HG02885 (cell line): ENCODE results near the gene LDLRAD3.

Source experiments
- ATAC-seq: cut with Tn5 transposase; IDR thresholded peaks from one replicate; pipeline ENCODE4 v1.9.1; 2021; ENCODE audit warnings: mild to moderate bottlenecking; ENCODE audit not compliant: unreplicated experiment, poor library complexity

Gene LDLRAD3

DNA sequence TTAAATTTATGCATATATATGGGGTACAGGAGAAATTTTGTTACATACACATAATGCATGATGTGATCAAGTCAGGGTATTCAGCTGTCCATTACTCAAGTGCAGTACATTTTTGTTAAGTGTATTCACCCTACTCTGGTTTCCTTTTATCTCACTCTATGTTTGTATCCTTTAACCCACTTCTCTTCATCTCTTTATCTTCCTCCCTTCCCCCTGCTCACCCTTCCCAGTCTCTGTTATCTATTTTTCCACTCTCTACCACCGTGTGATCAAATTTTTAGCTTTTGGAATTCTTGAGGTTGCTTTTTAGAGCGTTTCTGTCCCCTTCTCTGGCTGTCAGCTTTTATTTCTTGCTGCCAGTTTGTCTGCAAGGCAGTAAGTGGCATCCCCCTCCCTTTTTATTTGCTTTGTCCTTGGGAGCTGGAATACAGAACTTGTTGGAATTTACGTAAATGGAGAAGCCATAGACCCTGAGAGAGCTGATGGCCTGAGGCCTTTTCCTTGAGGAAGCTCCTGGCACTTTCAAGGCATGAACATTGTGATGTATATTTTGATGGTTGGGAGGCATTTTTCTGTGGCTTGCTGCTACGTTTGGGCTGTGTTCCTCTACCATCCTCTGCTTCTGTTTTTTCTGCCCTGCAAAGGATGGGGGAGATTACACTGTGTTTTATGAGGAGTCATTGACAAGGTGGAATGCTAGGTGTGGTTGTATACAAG is 148.6 kb downstream of the LDLRAD3 start:
- no peak for ATAC-seq

DNA sequence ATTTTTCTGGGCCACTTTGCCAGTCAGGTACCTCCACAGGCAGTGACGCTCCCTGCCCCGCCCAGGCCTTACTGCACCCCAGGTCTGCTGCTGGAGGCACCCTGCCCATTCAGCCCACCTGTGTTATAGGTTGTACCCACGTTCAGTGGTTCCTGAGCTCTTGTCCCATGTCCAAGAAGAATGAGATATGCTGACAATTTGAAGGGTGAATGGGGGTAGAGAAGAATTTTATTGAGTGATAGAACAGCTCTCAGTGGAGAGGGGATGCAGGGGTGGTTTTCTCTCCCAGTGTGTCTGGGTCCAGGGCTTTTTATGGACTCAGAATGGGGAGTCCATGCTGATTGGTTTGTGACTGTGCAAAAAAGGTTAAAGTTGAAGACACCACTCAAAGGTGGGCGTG is 149.7 kb downstream of the LDLRAD3 start:
- ATAC-seq, result no peak

- ATAC-seq, result no peak
Measured at GRCh38 chr11:36094164-36094563, 150.3 kb downstream of the LDLRAD3 start.

DNA sequence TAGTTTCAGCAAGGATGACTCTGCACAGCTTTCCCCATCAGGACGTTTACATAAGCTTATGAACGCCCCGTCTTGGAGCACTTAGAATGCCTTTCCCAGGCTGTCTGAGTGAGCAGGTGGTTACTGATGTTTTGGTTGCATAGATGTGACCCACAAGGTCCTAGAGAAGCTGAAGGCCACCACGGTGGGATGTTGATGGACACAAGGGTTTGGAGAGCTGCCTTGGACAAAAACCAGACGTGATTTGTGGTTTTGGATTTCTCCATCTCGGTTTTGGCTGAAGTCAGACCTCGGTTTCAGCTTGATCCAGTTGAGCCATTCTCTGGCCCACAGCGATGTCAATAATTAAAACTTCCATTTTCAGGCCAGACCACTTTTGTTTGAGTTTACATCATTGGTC is 151.9 kb downstream of the LDLRAD3 start:
- ATAC-seq, result no peak

DNA sequence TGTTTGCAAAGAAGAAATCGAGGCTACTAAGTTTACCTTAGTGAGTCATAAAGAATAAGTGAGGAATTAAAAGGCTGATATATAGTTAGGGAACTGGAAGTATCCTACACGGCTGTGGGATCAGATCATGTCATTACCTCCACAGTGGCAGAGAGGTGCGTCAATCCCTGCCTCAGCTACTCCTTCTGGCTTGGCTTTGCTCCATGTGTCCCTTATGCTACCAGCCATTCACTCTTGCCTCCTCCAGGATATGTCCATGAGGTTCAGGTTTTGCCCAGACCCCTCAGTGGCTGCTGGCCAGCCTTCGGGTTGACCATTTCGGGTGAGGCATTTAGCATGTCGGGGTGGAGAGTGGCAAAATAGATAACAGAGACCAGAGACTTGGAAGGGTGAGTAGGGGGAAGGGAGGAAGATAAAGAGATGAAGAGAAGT is 153.4 kb downstream of the LDLRAD3 start:
- ATAC-seq, result no peak

- ATAC-seq, result no peak
Measured at GRCh38 chr11:36098087-36098486, 154.2 kb downstream of the LDLRAD3 start.

DNA sequence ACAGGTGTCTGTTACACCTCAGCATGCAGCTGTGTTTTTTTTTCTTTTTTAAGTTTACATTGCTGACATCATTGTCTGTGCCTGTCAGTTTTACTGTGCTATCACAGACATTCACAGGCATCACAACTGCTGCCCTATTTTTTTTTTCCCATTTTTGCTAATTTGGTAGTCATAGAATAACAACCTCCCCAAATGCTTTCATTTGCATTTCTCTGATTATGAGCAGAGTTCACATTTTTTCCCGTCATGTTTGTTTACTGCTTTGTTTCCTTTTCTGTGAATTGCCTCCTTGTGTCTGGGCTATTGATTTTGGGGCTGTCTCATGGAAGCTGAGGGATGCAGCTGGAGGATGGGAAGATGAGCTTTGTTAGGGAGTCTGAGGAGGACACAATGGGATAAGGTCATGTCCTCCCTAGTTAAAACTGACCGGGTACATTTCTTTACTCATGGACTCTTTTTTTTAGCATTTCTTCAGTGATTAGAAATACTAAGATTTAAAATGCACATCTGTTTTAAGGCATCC is 155.1 kb downstream of the LDLRAD3 start:
- ATAC-seq, result no peak

DNA sequence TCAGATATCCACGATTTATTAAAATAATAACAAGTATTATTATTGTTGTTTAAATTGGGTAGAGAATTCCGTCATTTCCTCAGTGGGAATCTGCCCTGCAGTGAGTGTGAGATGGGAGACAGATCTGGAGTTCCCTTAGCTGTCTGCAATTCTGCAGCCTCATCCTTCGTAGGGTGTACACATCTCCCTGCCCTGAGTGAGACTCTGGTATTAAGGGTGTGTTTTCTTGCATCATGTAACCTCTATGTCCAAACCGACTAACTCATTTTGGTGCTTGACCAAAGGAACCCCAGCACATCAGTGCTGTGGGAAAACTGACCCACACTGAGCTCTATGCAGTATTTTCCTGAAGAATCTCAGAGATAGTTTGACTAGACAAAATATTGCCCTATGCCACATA is 157.6 kb downstream of the LDLRAD3 start:
- ATAC-seq, result no peak

- no peak for ATAC-seq
Measured at GRCh38 chr11:36102868-36103267, 159.0 kb downstream of the LDLRAD3 start.

DNA sequence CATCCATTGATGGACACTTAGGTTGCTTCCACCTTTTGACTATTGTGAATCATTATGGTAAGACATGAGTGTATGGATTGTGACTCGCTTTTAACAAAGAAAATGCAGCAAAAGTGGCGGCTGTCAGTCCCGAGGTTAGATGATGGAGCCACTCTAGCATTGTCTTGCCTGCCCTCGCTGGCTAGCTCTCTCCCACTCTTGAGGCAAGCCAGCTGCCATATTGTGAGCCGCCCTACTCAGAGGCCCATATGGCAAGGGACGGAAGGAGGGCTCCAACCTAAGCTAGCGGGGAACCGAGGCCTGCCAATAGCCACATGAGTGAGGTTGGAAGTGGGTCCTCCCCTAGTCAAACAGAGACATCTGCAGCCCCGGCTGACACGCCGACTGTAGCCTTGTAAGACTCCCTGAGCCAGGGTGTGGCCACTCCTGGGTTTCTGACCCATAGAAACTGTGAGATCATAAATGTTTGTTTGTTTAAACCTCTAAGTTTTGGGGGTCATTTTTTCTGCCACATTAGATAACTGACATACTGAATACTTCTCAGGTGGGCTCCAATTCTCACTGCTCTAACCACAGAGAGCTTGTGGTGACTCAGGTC is 160.2 kb downstream of the LDLRAD3 start:
- ATAC-seq, result no peak

- ATAC-seq, result no peak
Measured at GRCh38 chr11:36104660-36104992, 160.8 kb downstream of the LDLRAD3 start.

DNA sequence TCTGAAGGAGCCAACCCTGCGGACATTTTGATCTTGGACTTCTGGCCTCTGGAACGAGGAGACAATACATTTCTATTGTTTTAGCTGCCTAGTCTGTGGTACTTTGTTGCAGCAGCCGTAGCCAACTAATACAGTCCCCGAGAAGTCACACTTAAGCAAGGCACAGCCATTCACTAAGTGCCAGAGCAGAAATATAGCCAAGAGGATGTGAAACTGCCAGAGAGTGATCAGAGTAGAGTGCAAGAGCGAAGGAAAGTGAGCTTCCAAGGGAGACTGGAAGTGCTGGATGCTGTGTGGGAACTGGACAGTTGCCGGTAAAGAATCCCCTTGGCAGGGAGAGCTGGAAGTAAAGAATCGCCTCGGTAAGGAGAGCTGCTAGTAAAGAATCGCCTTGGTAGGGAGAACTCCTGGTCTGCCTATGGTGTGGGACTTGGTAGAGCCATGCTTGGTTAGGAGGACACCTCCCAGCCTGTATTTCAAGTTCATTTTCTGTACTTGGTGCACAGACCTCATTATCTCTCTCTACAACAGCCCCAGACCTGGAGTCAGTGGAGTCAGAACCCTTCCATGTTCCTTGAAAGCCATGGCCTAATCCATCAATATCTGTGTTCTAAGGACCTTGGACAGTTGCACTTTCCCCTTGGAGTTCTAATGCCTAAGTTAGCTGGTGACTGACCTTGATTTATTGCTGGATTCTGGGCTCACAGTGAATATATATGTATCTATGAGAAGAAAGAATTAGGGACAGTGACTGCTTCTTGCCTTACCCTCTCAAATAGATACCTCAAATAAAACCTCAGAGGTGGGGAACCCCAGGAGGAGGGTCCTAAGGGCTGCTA is 162.1 kb downstream of the LDLRAD3 start:
- no peak for ATAC-seq

DNA sequence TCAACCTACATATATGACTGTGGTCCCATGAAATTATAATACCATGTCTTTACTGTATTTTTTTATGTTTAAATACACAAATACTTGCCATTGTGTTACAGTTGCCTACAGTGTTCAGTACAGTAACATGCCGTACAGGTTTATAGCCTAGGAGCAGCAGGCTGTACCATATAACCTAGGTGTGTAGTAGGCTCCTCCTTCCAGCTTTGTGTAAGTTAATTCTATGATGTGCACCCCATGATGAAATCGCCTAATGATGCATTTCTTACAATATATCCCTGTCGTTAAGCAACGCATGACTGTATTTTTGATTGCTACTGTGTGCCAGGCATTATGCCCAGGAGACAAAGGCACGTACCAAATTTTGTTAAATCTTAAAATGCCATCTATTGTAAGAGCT is 163.7 kb downstream of the LDLRAD3 start:
- ATAC-seq, result no peak

DNA sequence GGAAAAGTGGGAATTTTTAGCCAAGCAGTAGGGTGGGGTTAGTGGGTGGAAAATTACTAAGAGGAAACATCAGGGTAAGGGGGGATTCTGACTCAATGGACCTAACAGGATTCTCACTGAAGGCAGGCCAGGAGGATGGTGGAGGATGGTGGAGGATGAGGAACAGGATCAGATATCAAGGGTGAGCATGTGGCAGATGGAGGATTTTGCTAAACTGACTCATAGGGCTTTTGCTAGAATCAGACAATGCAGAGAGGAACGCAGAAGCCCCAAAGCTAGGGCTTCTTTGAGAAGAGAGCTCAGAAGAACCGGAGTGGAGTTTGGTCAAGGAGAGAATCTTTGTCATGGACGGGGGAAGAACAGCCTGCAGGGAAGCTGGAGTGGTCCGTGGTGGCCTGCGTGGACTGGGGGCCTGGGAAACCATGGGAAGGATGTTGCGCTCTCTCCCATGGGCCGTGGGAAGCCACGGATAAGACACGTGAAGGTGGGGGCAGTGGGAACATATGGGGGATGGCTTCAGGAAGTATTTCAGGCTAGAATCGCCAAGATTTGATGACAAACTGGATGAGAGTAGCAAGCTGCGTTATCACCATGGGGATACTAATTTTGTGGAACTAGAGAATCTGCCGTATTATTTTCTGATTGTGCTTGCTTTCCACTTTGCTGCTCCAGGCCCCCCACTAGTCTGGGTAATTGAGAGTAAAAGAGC is 165.2 kb downstream of the LDLRAD3 start:
- ATAC-seq, result no peak

DNA sequence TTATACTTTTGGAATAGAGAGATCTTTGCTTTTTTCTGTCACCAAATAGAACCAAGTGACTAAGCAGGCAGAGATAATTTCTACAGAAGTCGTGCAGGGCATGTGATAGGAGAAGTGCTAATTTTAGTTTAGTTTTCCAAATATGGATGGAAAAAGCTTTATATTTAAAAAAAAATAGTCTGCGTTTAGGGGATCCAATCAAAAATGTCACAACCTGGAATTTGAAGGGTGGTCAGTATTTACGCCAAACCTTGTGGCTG is 165.7 kb downstream of the LDLRAD3 start:
- ATAC-seq, result no peak

- peak; percentile 49 for ATAC-seq
Measured at GRCh38 chr11:36109850-36110606, 166.2 kb downstream of the LDLRAD3 start.

GRCh38 chr11:36110668-36111410 is 167.0 kb downstream of the LDLRAD3 start:
- no peak for ATAC-seq

GRCh38 chr11:36114095-36114494 is 170.2 kb downstream of the LDLRAD3 start:
- no peak for ATAC-seq

GRCh38 chr11:36115378-36115801 is 171.5 kb downstream of the LDLRAD3 start:
- ATAC-seq, result no peak
